DMS 273 treated with DMSO at 0.1 percent for 48 hours (cell line): ENCODE data around the gene ALDH3B2.

Experiments used
- DNase-seq: peaks from one replicate; lab custom pipeline; 2025; lab: John Stamatoyannopoulos, UW

The ALDH3B2 gene

DNA sequence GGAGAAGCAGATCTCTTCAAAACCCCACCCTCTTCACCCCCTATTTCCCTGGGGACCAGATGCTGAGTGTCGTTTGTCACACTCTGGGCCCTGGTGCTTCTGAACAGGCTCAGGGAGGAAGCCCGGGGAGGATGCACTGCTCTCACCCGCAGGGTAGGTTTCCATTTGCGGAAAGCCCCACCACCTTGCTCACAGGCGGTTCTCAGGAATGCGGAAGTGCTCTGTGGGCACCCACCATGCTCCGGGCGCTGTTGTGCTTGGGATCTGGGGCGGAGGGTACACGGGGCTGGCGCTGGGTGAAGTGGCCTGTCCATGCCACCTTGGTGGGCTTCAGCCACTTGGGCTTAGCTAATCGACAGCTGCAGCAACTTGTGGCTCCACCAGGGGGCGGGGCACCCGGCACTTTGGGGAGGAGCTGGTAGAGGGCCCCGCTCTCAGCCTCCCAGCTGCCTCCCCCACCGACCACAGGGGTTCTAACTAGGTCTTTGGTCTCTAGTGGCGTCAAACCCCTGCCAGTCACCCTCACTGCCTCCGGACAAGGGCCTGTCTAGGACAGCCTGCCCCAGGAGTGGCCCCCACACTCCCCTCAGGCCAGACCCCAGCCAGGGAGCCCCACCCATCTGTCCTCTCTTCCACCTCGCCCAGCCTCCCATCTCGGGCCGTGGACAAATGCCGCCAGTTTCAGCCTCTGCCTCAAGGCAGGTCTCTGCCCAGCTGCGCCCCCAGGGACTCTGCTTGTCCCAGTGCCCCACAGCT, 60.3 kb downstream of the ALDH3B2 start:
- no peak for DNase-seq

DNA sequence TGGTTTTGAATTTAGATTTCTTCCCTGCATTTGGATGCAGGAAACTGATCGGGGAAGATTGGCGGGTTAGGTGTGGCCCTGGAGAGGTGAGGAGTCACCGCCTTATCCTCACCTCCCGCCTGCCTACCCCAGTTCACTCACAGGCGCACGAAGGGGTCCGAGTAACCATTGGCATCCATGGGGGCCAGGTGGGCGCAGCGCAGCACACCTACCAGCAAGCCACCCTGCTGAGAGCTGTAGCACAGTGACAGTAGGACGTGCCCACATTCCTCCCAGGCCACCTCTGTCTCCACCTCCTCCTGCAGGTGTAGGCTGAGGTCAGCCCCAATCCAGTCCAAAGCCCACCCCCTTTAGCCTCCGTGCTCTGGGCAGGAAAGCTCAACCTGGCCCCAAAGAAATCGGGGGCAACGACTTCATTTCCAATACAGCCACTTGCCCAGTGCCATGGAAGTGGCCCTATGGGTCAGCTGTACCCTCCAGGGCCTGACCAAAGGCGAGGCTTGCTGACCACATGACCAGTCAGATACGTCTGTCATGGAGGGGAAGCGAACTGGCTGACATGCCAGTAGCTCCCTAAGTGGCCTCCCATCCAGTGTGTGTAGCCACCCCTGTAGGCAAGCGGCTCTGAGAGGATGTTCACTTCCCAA, 61.0 kb downstream of the ALDH3B2 start:
- no peak for DNase-seq

DNA sequence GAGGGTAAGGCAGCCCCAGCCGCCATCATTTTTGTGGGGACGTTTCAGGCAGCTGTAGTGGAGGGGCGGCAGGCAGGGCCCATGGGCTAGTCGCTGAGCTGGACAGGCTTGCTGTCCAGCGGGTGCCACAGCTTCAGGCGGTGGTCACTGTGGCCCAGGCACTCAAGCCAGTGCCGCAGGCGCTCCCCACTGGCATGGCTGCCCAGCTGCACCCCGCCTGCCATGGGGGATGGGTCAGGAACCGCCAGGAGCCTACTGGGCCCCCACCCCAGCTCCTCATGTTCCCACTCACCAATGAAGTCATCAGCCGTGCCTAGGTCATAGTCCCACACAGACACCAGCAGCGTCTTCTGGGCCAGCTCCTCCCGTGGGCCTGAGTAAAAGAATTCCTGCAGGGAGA, 61.7 kb downstream of the ALDH3B2 start:
- DNase-seq = no peak
